PC-9 (cell line): ENCODE data around the gene FANK1.
"Not testable (repeated sequence)": the region's sequence is repeated elsewhere in the genome, so short reads cannot be mapped to it uniquely, and the experiment has no call there.

Experiments
- EZH2 ChIP-seq: fragments of 200-600 bp; sonication (generic); IDR thresholded peaks from 2 replicates; pipeline ENCODE4 v1.8.0; 2017; ENCODE audit warnings: antibody characterized with exemption, low read depth
- TF ChIP-seq, protein P1 (sequence below): fragments of 200-600 bp; sonication (generic); conservative IDR thresholded peaks from 2 replicates; pipeline ENCODE4 v1.6.1; 2017; ENCODE audit warnings: mixed run types, antibody characterized with exemption, mild to moderate bottlenecking, moderate library complexity

GRCh38 chr10:125895130-125896087 is 955 bp upstream of the FANK1 start:
- TF ChIP-seq, protein P1, sequence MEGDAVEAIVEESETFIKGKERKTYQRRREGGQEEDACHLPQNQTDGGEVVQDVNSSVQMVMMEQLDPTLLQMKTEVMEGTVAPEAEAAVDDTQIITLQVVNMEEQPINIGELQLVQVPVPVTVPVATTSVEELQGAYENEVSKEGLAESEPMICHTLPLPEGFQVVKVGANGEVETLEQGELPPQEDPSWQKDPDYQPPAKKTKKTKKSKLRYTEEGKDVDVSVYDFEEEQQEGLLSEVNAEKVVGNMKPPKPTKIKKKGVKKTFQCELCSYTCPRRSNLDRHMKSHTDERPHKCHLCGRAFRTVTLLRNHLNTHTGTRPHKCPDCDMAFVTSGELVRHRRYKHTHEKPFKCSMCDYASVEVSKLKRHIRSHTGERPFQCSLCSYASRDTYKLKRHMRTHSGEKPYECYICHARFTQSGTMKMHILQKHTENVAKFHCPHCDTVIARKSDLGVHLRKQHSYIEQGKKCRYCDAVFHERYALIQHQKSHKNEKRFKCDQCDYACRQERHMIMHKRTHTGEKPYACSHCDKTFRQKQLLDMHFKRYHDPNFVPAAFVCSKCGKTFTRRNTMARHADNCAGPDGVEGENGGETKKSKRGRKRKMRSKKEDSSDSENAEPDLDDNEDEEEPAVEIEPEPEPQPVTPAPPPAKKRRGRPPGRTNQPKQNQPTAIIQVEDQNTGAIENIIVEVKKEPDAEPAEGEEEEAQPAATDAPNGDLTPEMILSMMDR, result not testable (repeated sequence)
- not testable (repeated sequence) for TF ChIP-seq EZH2
